Stimulated activated CD4-positive, alpha-beta T cell treated with anti-CD3 and anti-CD28 coated beads, Interleukin-4, amount 100 ng/mL, for 48 hours (primary cell): ENCODE data around the gene KIT.

Source experiments
- DNase-seq, 2 donors: peaks; one replicate each; pipeline ENCODE4 v3.0.0-alpha.2; 2020; ENCODE audit warnings: low read depth in 2 of 2

KIT gene

DNA sequence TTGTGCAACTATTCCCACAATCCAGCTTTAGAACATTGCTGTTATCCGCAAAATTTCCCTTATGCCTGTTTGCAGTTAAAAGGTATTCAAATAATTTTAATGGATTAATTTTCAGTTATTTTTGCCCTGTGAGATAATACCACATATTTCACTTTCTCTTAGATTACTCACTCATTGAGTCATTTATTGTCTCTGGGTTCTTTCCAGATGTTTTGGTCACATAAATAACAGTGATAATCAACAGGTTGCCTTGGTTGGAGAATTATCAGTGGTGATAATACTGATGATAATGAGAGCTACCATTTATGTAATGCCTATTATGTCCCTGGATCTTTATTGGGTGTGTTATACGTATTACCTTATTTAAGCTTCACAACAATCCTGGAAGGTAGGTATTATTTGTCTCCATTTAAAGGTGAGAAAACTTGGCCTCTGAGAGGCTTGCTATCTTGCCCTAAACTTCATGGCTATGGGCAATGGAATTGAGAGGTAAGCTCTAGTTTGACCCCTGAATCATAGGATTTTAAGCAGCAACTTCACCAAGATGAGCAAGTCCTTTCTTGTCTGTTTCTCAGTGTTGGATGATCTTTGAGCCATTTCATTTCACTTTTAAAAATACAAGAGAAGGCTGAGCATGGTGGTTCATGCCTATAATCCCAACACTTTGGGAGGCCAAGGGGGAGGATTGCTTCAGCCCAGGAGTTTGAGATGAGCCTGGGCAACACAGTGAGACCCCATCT lies 87.4 kb downstream of the KIT start:
- DNase-seq: no peak

DNA sequence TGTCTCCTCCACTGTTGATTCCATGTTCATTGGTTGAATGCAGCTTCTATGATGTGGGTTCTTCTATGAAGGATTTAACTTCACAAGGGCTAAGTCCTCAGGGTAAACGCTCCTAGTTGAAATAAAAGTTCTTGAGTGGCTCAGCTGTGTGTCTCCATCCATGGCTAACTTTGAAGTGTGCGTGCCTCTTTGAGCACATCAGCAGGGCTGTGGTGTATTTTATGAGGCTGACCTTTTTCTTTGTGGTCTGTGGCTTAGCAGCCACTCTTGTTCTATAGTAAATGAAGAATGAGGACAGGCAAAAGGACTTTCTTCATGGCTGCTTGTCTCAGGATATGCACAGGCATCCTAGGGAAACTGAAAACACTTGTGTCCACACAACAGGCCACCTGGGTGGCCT lies 88.5 kb downstream of the KIT start:
- DNase-seq: no peak

DNA sequence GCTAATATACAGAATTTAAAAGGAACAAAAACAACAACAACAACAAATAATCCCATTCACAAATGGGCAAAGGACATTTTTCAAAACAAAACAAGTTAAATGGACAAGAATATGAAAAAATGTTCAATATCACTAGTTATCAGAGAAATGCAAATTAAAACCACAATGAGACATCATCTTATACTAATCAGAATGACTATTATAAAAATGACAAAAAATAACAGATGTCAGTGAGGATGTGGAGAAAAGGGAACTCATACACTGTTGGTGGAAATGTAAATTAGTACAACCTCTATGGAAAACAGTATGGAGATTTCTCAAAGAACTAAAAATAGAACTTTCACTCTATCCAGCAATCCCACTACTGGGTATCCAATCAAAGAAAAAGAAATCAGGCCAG lies 92.6 kb downstream of the KIT start:
- no peak for DNase-seq

DNA sequence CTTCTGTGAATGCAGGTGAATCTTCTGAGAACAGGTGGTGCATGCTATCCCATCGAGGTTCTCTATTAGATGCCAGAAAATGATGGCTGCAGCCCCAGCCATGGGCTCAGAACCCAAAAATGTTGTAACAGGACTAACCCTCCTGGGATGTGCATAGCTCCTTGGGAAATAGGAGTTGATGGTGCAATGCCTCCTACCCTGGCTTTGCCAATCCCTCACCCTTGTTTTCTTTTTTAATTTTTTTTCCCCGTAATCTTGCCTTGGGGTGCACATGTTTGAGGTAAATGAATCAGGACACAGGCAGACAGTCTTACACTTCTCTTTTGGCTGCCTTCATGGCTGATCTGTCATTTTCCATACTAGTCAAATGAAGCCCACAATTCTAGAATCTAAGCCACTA lies 96.6 kb downstream of the KIT start:
- DNase-seq: no peak

DNA sequence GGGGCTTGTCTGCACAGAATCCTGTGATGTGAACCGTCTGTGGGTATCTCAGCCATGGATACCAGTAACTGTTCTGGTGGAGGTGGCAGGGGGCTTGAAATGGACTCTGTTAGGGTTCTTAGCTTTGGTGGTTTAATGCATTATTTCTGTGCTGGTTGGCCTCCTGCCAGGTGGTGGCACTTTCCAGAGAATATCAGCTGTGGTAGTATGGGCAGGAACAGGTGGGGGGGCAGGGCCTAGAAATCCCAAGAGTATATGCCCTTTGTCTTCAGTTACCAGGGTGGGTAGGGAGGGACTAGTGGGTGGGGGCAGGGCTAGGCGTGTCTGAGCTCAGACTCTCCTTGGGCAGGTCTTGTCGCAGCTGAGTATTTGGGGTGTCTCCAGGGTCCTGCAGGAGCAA lies 106.7 kb downstream of the KIT start:
- DNase-seq: no peak

DNA sequence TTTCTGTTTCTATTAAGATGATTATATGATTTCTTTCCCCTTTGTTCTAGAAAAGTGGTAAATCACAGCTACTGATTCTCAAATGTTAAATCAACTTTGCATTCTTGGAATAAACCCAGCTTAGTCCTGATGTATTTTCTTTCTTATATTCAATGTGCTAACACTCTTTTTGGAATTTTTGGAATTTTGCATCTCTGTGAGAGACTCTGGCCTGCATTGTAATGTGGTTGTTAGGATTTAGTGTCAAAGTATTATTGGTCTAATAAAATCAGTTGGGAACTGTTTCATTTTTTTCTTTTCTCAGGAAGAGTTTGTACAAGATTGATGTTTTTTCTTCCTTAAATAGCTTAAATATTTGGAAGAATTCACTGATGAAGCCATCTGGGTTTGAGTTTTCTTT lies 109.6 kb downstream of the KIT start:
- DNase-seq: no peak

DNA sequence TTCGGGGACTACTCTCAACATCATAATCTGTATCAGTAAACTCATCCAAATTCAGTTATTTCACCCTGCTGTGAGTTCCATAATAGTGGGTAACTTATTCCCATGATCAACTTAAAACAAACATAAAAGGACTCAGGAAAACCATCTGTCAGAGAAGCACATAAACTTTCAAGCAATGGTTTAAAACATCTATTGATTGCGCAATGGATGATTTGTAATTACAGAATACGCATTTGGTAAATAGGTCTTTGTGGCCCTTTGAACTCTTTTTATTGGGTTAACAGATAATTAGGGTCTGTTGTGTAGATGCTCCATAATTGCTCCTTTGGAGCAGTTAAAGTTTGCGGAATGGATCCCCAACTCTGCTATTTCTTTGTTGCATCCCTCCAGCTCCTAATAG lies 115.3 kb downstream of the KIT start:
- no peak for DNase-seq

DNA sequence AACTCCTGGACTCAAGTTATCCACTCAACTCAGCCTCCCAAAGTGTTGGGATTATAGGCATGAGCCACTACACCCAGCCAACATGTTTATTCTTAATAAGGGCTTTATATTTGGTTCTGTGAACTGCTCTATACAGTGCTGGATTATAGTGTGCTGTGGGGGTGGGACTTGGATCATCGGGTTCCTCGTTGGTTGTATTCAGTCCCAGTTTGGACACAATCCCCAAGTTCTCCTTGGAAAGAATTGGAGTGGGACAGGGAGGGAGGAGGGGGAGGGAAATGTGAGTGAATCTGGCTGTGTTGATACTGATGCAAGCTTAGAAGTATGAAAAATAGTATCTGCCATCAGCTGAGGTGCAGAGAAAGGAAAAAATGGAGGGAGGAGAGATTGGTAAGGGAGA lies 121.3 kb downstream of the KIT start:
- DNase-seq: no peak

DNA sequence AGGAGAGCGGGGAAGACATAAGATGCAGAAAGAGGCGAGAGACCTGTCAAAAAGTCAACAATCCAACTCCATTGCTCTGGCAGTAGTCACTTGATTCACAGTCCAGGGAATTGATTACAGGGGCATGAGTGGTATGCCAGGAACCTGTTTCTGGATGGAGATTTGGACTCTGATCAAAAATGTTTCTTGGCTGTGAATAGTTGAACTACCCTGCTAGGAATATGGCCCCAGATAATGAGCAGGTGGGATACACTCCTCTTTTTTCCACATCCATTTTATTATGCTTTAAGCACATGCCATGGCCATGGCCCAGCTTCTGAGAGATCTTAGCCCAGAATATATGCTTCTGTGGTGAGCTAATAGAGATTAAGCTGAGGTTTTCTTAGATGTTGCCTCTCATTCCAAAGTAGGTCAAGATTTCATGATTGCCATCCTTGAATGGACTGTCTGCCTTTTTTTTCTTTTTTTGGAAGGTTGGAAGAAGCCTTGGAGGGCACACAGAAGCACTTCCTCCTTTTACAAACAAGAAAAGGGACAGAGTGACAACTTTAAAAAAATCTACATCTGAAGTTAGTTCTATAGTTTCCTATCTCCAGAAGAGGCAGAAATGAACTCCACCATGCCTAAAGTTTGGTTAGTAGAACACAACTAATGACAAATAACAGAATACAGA lies 121.9 kb downstream of the KIT start:
- no peak for DNase-seq

DNA sequence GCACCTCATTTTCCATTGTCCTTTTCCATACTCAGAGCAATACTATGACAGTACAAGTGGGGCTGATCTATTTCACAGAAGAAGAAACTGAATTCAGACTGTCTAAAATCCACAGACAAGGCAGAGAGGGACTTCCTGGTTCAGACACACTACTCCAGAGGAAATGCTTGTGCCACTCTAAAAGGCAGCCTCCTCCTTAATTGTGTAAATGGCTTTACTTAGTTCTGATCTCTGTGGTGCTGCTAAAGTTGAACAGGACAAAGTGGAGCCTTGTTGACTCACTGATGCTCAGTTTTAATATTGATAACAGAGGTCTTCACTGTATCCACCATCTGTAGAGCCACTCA lies 122.4 kb downstream of the KIT start:
- no peak for DNase-seq

DNA sequence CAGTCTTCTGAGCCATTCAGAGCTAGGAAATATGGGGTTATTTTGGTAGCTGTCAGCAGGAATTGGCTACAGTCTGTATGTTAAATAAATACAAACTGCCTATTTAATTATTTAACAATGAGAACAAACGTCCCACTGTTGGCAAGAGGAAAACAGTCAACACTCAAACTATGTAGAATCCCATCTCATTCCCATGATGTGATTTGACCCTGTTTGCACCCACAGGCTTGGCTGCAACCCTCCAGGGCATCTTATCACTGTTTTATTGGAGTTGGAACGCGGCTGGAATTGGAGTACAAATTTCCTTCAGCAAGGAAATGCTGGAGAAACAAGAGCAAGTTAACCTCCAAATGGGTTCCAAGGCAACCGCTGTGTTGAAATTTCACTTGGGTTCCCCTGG lies 124.0 kb downstream of the KIT start:
- DNase-seq: no peak

DNA sequence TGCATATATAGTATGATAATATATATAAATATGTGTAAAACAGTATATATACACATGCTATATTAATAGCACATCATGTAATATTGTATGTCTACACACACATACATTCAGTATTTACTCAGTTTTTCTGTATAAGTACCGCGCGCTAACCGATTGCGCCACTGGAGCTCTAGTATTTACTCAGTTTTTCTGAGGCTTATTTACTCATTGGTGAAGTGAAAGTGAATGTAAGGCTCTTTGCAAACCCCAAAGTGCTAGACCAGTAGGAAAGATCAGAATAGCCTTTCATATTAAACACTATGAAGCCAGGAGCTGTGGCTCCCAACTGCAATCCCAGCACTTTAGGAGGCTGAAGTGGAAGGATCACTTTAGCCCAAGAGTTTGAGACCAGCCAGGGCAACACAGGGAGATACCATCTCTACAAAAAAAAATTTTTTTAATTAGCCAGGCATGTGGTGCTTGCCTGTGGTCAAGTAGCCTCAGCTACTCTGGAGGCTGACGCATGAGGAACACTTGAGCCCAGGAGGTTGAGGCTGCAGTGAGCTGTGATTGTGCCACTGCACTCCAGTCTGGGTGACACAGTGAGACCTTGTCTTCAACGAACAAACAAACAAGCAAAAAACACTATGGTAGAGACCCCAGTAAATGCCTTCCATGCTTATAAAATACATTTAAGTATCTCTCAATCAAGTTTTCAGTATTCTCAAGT lies 125.8 kb downstream of the KIT start:
- DNase-seq: no peak

DNA sequence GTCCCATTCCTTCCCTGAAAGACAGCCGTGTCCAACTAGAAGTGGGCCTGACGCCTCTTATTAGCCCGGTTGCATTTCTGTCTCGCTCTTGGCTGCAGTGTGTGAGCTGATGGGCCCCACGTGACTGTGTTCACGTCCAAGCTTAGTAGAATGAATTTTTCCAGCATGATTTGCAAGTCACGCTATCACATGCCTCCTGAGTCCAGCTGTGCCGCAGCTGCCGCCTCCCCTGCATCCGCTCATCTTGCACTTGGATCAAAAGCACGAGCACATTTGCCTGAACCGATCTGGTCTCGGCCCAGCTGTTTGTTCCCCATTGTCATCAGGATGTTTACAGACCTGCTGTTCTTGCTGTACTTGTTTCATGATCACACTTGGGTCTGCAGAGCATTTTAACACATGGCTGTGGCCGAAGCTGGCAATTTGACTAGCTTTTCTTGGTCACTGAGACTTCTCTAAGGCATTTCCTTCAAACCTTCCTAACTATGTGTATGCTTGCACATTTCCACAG lies 126.5 kb downstream of the KIT start:
- DNase-seq: no peak
